Measurements from ENCODE around the gene RPS6KA6.

RPS6KA6 gene

DNA sequence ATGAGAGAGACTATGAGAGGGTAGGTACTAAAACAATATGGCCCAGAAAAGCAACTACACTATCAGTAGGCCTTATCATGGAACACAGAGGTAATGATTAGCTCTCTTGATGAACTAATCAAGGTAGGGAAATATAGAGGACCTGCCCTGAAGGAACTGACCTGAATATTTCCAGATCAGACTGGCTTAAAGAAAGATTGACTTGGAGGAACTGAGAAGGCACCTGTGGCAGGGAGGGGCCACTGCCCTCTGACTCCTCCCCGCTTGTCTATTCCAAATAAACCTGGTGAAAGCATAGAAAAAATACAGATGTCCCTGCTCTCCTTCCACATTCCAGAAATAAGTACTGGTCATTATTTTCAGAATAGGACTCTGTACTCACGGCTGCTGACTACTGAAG is 5.5 kb downstream of the RPS6KA6 start:
- H3K27ac ChIP-seq (ENCODE audit: poor library complexity, severe bottlenecking) = no peak overlapping the region

GRCh38 chrX:84175958-84176357 is 12.0 kb downstream of the RPS6KA6 start:
- no peak overlapping the region for H3K27ac ChIP-seq (ENCODE audit: poor library complexity, severe bottlenecking)
- no peaks in the 10 kb centered on the region for H3K27me3 ChIP-seq (ENCODE audit: insufficient read depth, poor library complexity, severe bottlenecking)
- H3K9me3 ChIP-seq (ENCODE audit: severe bottlenecking) = no peaks in the 10 kb centered on the region
- ATAC-seq (ENCODE audit: low read depth) (no peak), DNase-seq (ENCODE audit: low spot score) (no peak)
- no peak overlapping the region for H3K4me3 ChIP-seq (ENCODE audit: severe bottlenecking)
- H3K4me1 ChIP-seq (ENCODE audit: insufficient read depth, poor library complexity, severe bottlenecking) = peaks cover 11% of the 10 kb centered on the region
- TF ChIP-seq, protein P1, sequence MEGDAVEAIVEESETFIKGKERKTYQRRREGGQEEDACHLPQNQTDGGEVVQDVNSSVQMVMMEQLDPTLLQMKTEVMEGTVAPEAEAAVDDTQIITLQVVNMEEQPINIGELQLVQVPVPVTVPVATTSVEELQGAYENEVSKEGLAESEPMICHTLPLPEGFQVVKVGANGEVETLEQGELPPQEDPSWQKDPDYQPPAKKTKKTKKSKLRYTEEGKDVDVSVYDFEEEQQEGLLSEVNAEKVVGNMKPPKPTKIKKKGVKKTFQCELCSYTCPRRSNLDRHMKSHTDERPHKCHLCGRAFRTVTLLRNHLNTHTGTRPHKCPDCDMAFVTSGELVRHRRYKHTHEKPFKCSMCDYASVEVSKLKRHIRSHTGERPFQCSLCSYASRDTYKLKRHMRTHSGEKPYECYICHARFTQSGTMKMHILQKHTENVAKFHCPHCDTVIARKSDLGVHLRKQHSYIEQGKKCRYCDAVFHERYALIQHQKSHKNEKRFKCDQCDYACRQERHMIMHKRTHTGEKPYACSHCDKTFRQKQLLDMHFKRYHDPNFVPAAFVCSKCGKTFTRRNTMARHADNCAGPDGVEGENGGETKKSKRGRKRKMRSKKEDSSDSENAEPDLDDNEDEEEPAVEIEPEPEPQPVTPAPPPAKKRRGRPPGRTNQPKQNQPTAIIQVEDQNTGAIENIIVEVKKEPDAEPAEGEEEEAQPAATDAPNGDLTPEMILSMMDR (IDR thresholded peaks at IDR 0.05; ENCODE audit: poor library complexity, severe bottlenecking) = no peak
- no peaks in the 10 kb centered on the region for H3K36me3 ChIP-seq (ENCODE audit: low read depth)

More for the DNA sequence above, 5.5 kb downstream of the RPS6KA6 start:
- no peaks in the 10 kb centered on the region for H3K36me3 ChIP-seq (ENCODE audit: low read depth)
- ATAC-seq (ENCODE audit: low read depth) (no peak), DNase-seq (ENCODE audit: low spot score) (no peak)
- no peak overlapping the region for H3K4me3 ChIP-seq (ENCODE audit: severe bottlenecking)
- H3K27me3 ChIP-seq (ENCODE audit: insufficient read depth, poor library complexity, severe bottlenecking) = no peaks in the 10 kb centered on the region
- no peaks in the 10 kb centered on the region for H3K9me3 ChIP-seq (ENCODE audit: severe bottlenecking)
- no peaks in the 10 kb centered on the region for H3K4me1 ChIP-seq (ENCODE audit: insufficient read depth, poor library complexity, severe bottlenecking)
- TF ChIP-seq, protein P1 (IDR thresholded peaks at IDR 0.05; ENCODE audit: poor library complexity, severe bottlenecking) = no peak

- Histone ChIP-seq H3K4me1 (ENCODE audit: insufficient read depth, poor library complexity, severe bottlenecking) (peaks cover 11% of the 10 kb centered on the region), H3K4me3 (ENCODE audit: severe bottlenecking) (no peak overlapping the region), H3K27me3 (ENCODE audit: insufficient read depth, poor library complexity, severe bottlenecking) (no peaks in the 10 kb centered on the region), H3K9me3 (ENCODE audit: severe bottlenecking) (no peaks in the 10 kb centered on the region), H3K27ac (ENCODE audit: poor library complexity, severe bottlenecking) (no peak overlapping the region), H3K36me3 (ENCODE audit: low read depth) (no peaks in the 10 kb centered on the region)
- TF ChIP-seq, protein P1 (IDR thresholded peaks at IDR 0.05; ENCODE audit: poor library complexity, severe bottlenecking) = no peak
- ATAC-seq (ENCODE audit: low read depth) (no peak), DNase-seq (ENCODE audit: low spot score) (no peak)
These were observed 12.7 kb downstream of the RPS6KA6 start for GRCh38 chrX:84175274-84175673.

DNA sequence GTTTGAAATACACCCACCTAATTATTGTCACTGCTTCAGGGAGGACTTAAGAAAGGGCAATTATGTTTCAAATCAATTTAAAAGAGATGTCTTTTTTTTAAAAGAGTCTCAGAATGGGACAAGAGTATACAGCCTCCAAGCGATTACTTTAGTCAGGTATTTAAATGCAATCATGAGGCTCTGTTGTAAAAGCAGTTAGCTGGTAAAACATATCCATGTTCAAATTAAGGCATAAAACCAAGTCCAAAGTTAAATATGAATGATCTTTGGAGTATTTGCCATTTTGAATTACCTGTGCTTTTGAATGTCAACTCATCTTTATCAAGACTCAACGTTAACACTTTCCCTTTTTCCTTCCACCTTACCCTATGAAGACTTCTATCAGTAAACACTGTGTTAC is 13.7 kb downstream of the RPS6KA6 start:
- TF ChIP-seq, protein P1 (IDR thresholded peaks at IDR 0.05; ENCODE audit: poor library complexity, severe bottlenecking) = no peak
- Histone ChIP-seq H3K27ac (ENCODE audit: poor library complexity, severe bottlenecking) (no peak overlapping the region), H3K4me3 (ENCODE audit: severe bottlenecking) (no peak overlapping the region), H3K4me1 (ENCODE audit: insufficient read depth, poor library complexity, severe bottlenecking) (peaks cover 11% of the 10 kb centered on the region), H3K27me3 (ENCODE audit: insufficient read depth, poor library complexity, severe bottlenecking) (no peaks in the 10 kb centered on the region), H3K36me3 (ENCODE audit: low read depth) (no peaks in the 10 kb centered on the region), H3K9me3 (ENCODE audit: severe bottlenecking) (no peaks in the 10 kb centered on the region)
- DNase-seq (ENCODE audit: low spot score) = no peak
- ATAC-seq (ENCODE audit: low read depth) = no peak

DNA sequence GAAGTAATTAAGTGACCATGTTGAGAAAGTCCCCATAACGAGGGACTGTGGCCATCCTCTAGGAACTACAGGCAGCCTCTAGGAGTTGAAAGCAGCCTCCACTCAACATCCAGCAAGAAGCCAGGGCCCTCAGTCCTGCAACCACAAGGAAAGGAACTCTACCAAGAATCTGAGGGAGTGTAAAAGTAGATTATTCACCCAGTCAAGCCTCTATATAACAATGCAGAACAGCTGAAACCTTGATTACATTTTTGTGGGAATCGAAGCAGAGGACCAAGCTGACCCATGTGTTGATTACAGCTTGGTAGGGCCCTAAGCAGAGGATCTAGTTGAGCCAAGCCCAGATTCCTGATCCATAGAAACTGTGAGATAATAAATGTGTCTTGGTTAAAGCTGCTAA is 17.1 kb downstream of the RPS6KA6 start:
- TF ChIP-seq, protein P1 (IDR thresholded peaks at IDR 0.05; ENCODE audit: poor library complexity, severe bottlenecking) = no peak
- Histone ChIP-seq H3K27ac (ENCODE audit: poor library complexity, severe bottlenecking) (no peak overlapping the region), H3K36me3 (ENCODE audit: low read depth) (no peaks in the 10 kb centered on the region), H3K4me3 (ENCODE audit: severe bottlenecking) (no peak overlapping the region), H3K9me3 (ENCODE audit: severe bottlenecking) (no peaks in the 10 kb centered on the region), H3K4me1 (ENCODE audit: insufficient read depth, poor library complexity, severe bottlenecking) (peaks cover 11% of the 10 kb centered on the region), H3K27me3 (ENCODE audit: insufficient read depth, poor library complexity, severe bottlenecking) (no peaks in the 10 kb centered on the region)
- ATAC-seq (ENCODE audit: low read depth) (no peak), DNase-seq (ENCODE audit: low spot score) (no peak)

Data from RWPE2 (cell line).